Body of pancreas (tissue), 4 donors: ENCODE data around the gene CCDC57.

ENCODE experiments used
- CTCF ChIP-seq, 7 experiments: fragments of 450-650 bp in 4 of 7; fragments of 200-600 bp in 3 of 7; sonication (generic) in 3 of 7; IDR thresholded peaks; one replicate each; pipeline ENCODE4 v1.5.1; 2016 to 2019; ENCODE audit warnings: antibody characterized with exemption in 7 of 7
- POLR2A ChIP-seq, 3 donors: fragments of 450-650 bp; IDR thresholded peaks; one replicate each; pipeline ENCODE4 v1.6.1; 2016; ENCODE audit warnings: antibody characterized with exemption in 3 of 3, mild to moderate bottlenecking in 2 of 3

- no peak for TF ChIP-seq CTCF (IDR thresholded peaks at IDR 0.05)
- no peak for TF ChIP-seq POLR2A (IDR thresholded peaks at IDR 0.05)
Measured at GRCh38 chr17:82200135-82200534, 12.5 kb downstream of the CCDC57 start.
